ENCODE measurements around the gene RNF113B. TPM values are rescaled to one million over a fixed set of nuclear protein-coding genes. Genes with fewer than 3 reads are reported as not detected.

Gene RNF113B
- total and polyA plus RNA-seq, 2 of the 13 experiments (the other 11 are each of a cell fraction or from before 2014, with no cell fraction given): not detected

DNA sequence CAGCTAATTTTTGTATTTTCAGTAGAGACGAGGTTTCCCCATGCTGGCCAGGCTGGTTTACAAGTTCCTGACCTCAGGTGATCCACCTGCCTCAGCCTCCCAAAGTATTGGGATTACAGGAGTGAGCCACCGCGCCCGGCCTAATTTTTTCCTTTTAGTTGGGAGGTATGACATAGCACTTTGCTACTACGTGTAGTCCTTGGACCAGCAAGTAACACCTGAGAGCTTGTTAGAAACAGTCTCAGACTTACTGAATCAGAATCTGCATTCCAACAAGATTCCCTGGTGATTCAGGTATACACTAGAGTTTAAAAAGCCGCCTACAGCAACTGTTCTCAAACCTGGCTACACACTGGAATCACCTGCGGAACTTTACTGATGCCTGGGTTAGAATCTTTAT, 36.0 kb downstream of the RNF113B start:
- in situ Hi-C loops (cut with HindIII; ENCODE audit: extremely low pct_ligation_motif_present, low pct_unique_long_range_greater_than_20kb): loop anchor here (10.0 kb wide), 1 partner anchor 134 kb away; no protein-coding TSS in a partner anchor
- H3K4me1 ChIP-seq (ENCODE audit: insufficient read depth, low read length): peaks cover 21% of the 10 kb centered on the region
- DNase-seq (ENCODE audit: low spot score) (no peak), ATAC-seq (no peak), FAIRE-seq (no peak)
- no peak for TF ChIP-seq PITX1 (CRISPR knock-in tag; IDR thresholded peaks at IDR 0.05)
- TF ChIP-seq, protein P1, sequence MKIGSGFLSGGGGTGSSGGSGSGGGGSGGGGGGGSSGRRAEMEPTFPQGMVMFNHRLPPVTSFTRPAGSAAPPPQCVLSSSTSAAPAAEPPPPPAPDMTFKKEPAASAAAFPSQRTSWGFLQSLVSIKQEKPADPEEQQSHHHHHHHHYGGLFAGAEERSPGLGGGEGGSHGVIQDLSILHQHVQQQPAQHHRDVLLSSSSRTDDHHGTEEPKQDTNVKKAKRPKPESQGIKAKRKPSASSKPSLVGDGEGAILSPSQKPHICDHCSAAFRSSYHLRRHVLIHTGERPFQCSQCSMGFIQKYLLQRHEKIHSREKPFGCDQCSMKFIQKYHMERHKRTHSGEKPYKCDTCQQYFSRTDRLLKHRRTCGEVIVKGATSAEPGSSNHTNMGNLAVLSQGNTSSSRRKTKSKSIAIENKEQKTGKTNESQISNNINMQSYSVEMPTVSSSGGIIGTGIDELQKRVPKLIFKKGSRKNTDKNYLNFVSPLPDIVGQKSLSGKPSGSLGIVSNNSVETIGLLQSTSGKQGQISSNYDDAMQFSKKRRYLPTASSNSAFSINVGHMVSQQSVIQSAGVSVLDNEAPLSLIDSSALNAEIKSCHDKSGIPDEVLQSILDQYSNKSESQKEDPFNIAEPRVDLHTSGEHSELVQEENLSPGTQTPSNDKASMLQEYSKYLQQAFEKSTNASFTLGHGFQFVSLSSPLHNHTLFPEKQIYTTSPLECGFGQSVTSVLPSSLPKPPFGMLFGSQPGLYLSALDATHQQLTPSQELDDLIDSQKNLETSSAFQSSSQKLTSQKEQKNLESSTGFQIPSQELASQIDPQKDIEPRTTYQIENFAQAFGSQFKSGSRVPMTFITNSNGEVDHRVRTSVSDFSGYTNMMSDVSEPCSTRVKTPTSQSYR (CRISPR knock-in tag; IDR thresholded peaks at IDR 0.05; ENCODE audit: borderline replicate concordance): no peak
- TF ChIP-seq ZFY (CRISPR knock-in tag; IDR thresholded peaks at IDR 0.05): no peak
- TF ChIP-seq ZNF670 (CRISPR knock-in tag; IDR thresholded peaks at IDR 0.05; ENCODE audit: borderline replicate concordance): 0 out of 2 replicates have a peak, but pooled peaks have one; percentile 41
- TF ChIP-seq, protein P2, sequence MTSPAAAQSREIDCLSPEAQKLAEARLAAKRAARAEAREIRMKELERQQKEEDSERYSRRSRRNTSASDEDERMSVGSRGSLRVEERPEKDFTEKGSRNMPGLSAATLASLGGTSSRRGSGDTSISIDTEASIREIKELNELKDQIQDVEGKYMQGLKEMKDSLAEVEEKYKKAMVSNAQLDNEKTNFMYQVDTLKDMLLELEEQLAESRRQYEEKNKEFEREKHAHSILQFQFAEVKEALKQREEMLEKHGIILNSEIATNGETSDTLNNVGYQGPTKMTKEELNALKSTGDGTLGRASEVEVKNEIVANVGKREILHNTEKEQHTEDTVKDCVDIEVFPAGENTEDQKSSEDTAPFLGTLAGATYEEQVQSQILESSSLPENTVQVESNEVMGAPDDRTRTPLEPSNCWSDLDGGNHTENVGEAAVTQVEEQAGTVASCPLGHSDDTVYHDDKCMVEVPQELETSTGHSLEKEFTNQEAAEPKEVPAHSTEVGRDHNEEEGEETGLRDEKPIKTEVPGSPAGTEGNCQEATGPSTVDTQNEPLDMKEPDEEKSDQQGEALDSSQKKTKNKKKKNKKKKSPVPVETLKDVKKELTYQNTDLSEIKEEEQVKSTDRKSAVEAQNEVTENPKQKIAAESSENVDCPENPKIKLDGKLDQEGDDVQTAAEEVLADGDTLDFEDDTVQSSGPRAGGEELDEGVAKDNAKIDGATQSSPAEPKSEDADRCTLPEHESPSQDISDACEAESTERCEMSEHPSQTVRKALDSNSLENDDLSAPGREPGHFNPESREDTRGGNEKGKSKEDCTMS (CRISPR knock-in tag; conservative IDR thresholded peaks at IDR 0.05): no peak
- TF ChIP-seq, protein P3, sequence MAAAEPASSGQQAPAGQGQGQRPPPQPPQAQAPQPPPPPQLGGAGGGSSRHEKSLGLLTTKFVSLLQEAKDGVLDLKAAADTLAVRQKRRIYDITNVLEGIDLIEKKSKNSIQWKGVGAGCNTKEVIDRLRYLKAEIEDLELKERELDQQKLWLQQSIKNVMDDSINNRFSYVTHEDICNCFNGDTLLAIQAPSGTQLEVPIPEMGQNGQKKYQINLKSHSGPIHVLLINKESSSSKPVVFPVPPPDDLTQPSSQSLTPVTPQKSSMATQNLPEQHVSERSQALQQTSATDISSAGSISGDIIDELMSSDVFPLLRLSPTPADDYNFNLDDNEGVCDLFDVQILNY (CRISPR knock-in tag; conservative IDR thresholded peaks at IDR 0.05): no peak
- TF ChIP-seq SOX5 (CRISPR knock-in tag; IDR thresholded peaks at IDR 0.05; ENCODE audit: borderline replicate concordance): no peak
- TF ChIP-seq ZNF33A (CRISPR knock-in tag; IDR thresholded peaks at IDR 0.05; ENCODE audit: borderline replicate concordance): 0 out of 2 replicates have a peak, but pooled peaks have one; percentile 33
- TF ChIP-seq, protein P4, sequence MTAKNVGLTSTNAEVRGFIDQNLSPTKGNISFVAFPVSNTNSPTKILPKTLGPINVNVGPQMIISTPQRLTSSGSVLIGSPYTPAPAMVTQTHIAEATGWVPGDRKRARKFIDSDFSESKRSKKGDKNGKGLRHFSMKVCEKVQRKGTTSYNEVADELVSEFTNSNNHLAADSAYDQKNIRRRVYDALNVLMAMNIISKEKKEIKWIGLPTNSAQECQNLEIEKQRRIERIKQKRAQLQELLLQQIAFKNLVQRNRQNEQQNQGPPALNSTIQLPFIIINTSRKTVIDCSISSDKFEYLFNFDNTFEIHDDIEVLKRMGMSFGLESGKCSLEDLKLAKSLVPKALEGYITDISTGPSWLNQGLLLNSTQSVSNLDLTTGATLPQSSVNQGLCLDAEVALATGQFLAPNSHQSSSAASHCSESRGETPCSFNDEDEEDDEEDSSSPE (CRISPR knock-in tag; IDR thresholded peaks at IDR 0.05): no peak
- no peak overlapping the region for H3K9ac ChIP-seq (ENCODE audit: insufficient read depth, low read depth, low read length)
- peak overlapping the region in 1 of 3 experiments; percentile 92; a peak in 2 of 6 replicates for H3K4me3 ChIP-seq (replicated peaks in 1 of 3; ENCODE audit: insufficient read depth in 1 of 3, low read depth in 2 of 3, low read length in 3 of 3)
- BruUV-seq (replicated peaks): no TSS peak
- H3K9me3 ChIP-seq (ENCODE audit: low read length): no peaks in the 10 kb centered on the region
- H3K4me2 ChIP-seq (ENCODE audit: low read depth, low read length): peak overlapping the region; percentile 99
- no peak overlapping the region for H2AFZ ChIP-seq (ENCODE audit: low read length)
- no peaks in the 10 kb centered on the region; a peak in 1 of 5 replicates for H3K27me3 ChIP-seq (ENCODE audit: control insufficient read depth in 1 of 2, insufficient read depth in 2 of 2, low read length in 2 of 2)
- intact Hi-C loops (cut with micrococcal nuclease; ENCODE audit: unreplicated experiment): loop anchor here (10.0 kb wide), 2 partner anchors 264 to 286 kb away; no protein-coding TSS in a partner anchor
- peaks cover 18% of the 10 kb centered on the region; the same call in 1 of the 2 replicates for H4K20me1 ChIP-seq (ENCODE audit: insufficient read depth, low read length)
- peaks cover 33% of the 10 kb centered on the region for H3K79me2 ChIP-seq (ENCODE audit: insufficient read depth, low read length)
- WGBS (ENCODE audit: low lambda C conversion rate): 88% methylated on average over 7 of the region's 7 CpGs
- H3K36me3 ChIP-seq (replicated peaks in 1 of 2; ENCODE audit: control insufficient read depth in 1 of 2, insufficient read depth in 2 of 2, low read length in 2 of 2): no peaks in the 10 kb centered on the region
- ChIA-PET POLR2A (no interaction called here), CTCF (ENCODE audit: low intra/inter-chr PET ratio, low total read pairs) (no interaction called here)
- no peak overlapping the region for H3K27ac ChIP-seq (ENCODE audit: extremely low read length, insufficient read depth, low read length)
